ENCODE measurements around the gene PROSER3. TPM values are rescaled to one million over a fixed set of nuclear protein-coding genes. Genes with fewer than 3 reads are reported as not detected.

The PROSER3 gene
- total RNA-seq, 1 donor from 2014 or later, result 20.8 TPM

GRCh38 chr19:35773020-35773806, 15.2 kb downstream of the PROSER3 start:
- no peaks in the 10 kb centered on the region for H3K9me3 ChIP-seq
- ATAC-seq (no peak), DNase-seq (no peak)
- peaks cover 17% of the 10 kb centered on the region for H3K4me1 ChIP-seq
- no peak overlapping the region for H3K4me3 ChIP-seq
- intact Hi-C loops (cut with DNase I), result no loop called here
- no peaks in the 10 kb centered on the region for H3K27me3 ChIP-seq (ENCODE audit: low read depth)
- H3K36me3 ChIP-seq, result no peaks in the 10 kb centered on the region
- H3K27ac ChIP-seq, result no peak overlapping the region
- no peak for TF ChIP-seq CTCF (IDR thresholded peaks at IDR 0.05)

- Histone ChIP-seq H3K27ac (no peak overlapping the region), H3K4me3 (peak overlapping the region; percentile 92), H3K27me3 (ENCODE audit: low read depth) (no peaks in the 10 kb centered on the region), H3K4me1 (peaks cover 17% of the 10 kb centered on the region), H3K36me3 (no peaks in the 10 kb centered on the region), H3K9me3 (no peaks in the 10 kb centered on the region)
- TF ChIP-seq CTCF (IDR thresholded peaks at IDR 0.05), result no peak
- no peak for ATAC-seq
- intact Hi-C loops (cut with DNase I), result no loop called here
- no peak for DNase-seq
Observed at GRCh38 chr19:35774274-35775045, 16.5 kb downstream of the PROSER3 start.

GRCh38 chr19:35775046-35775297, 17.0 kb downstream of the PROSER3 start:
- intact Hi-C loops (cut with DNase I), result no loop called here
- peak in 1 of 2 donors; percentile 1 for ATAC-seq
- no peak for TF ChIP-seq CTCF (IDR thresholded peaks at IDR 0.05)
- Histone ChIP-seq H3K27ac (no peak overlapping the region), H3K27me3 (ENCODE audit: low read depth) (no peaks in the 10 kb centered on the region), H3K4me3 (peak overlapping the region; percentile 92), H3K36me3 (no peaks in the 10 kb centered on the region), H3K4me1 (peaks cover 17% of the 10 kb centered on the region), H3K9me3 (no peaks in the 10 kb centered on the region)
- no peak for DNase-seq

- Histone ChIP-seq H3K4me3 (peak within 1 kb of the TSS; percentile 92), H3K4me1 (peaks cover 17% of the 10 kb centered on the region), H3K9me3 (no peaks in the 10 kb centered on the region), H3K27ac (peak within 1 kb of the TSS; percentile 11), H3K36me3 (peaks cover 4% of the 10 kb centered on the region), H3K27me3 (ENCODE audit: low read depth) (no peaks in the 10 kb centered on the region)
- intact Hi-C loops (cut with DNase I), result no loop called here
- ATAC-seq (peak; percentile 99), DNase-seq (peak; percentile 100)
- TF ChIP-seq CTCF (IDR thresholded peaks at IDR 0.05), result no peak
Observed at GRCh38 chr19:35775298-35776101, 17.5 kb downstream of the PROSER3 start, which contains the start of gene ARHGAP33. Gene ARHGAP33, plus strand, starts transcription at chr19:35775564. Its CDS starts 95 bp downstream, at chr19:35775659.

- Histone ChIP-seq H3K27me3 (ENCODE audit: low read depth) (no peaks in the 10 kb centered on the region), H3K4me1 (peaks cover 17% of the 10 kb centered on the region), H3K9me3 (no peaks in the 10 kb centered on the region), H3K4me3 (peak overlapping the region; percentile 92), H3K36me3 (peaks cover 9% of the 10 kb centered on the region), H3K27ac (no peak overlapping the region)
- DNase-seq (no peak), ATAC-seq (no peak)
- TF ChIP-seq CTCF (IDR thresholded peaks at IDR 0.05), result no peak
- intact Hi-C loops (cut with DNase I), result no loop called here
Observed at GRCh38 chr19:35776102-35776788, 18.3 kb downstream of the PROSER3 start.

All from lower lobe of right lung (tissue), 2 donors.